ENCODE data around the gene OXSM. TPM values are rescaled to one million over a fixed set of nuclear protein-coding genes. Genes with fewer than 3 reads are reported as not detected.

Gene OXSM
- polyA plus RNA-seq, 2 donors: 10.8 to 13.9 TPM

- Histone ChIP-seq H3K27ac (ENCODE audit: low read depth in 2 of 2, low read length in 1 of 2) (no peak overlapping the region), H3K4me1 (ENCODE audit: control insufficient read depth in 2 of 2, insufficient read depth in 2 of 2, low read length in 1 of 2) (no peaks in the 10 kb centered on the region), H3K27me3 (ENCODE audit: control insufficient read depth in 1 of 2, insufficient read depth in 2 of 2, low read length in 2 of 2) (no peaks in the 10 kb centered on the region), H3K36me3 (ENCODE audit: control insufficient read depth in 2 of 2, insufficient read depth in 2 of 2, low read length in 1 of 2) (no peaks in the 10 kb centered on the region), H3K4me3 (ENCODE audit: low read depth in 1 of 2, low read length in 2 of 2) (no peak overlapping the region), H3K9me3 (ENCODE audit: control insufficient read depth in 2 of 2, insufficient read depth in 1 of 2, low read depth in 1 of 2, low read length in 1 of 2) (no peaks in the 10 kb centered on the region)
- 73 to 75% methylated on average over 4 of the region's 4 CpGs for WGBS, 2 donors
Observed at GRCh38 chr3:25821746-25822573, 32.1 kb downstream of the OXSM start.

GRCh38 chr3:25823314-25823713 lies 33.4 kb downstream of the OXSM start:
- Histone ChIP-seq H3K4me3 (ENCODE audit: low read depth in 1 of 2, low read length in 2 of 2) (no peak overlapping the region), H3K4me1 (ENCODE audit: control insufficient read depth in 2 of 2, insufficient read depth in 2 of 2, low read length in 1 of 2) (no peaks in the 10 kb centered on the region)
- 84% methylated on average over 3 of the region's 3 CpGs for WGBS, 2 donors

GRCh38 chr3:25826510-25826909 lies 36.6 kb downstream of the OXSM start:
- Histone ChIP-seq H3K4me1 (ENCODE audit: control insufficient read depth in 2 of 2, insufficient read depth in 2 of 2, low read length in 1 of 2) (no peaks in the 10 kb centered on the region), H3K27me3 (ENCODE audit: control insufficient read depth in 1 of 2, insufficient read depth in 2 of 2, low read length in 2 of 2) (no peaks in the 10 kb centered on the region), H3K36me3 (ENCODE audit: control insufficient read depth in 2 of 2, insufficient read depth in 2 of 2, low read length in 1 of 2) (no peaks in the 10 kb centered on the region), H3K9me3 (ENCODE audit: control insufficient read depth in 2 of 2, insufficient read depth in 1 of 2, low read depth in 1 of 2, low read length in 1 of 2) (no peaks in the 10 kb centered on the region), H3K4me3 (ENCODE audit: low read depth in 1 of 2, low read length in 2 of 2) (no peak overlapping the region), H3K27ac (ENCODE audit: low read depth in 2 of 2, low read length in 1 of 2) (no peak overlapping the region)
- 39 to 64% methylated on average over 2 of the region's 2 CpGs for WGBS, 2 donors

More at GRCh38 chr3:25823314-25823713, 33.4 kb downstream of the OXSM start:
- no peaks in the 10 kb centered on the region for H3K9me3 ChIP-seq (ENCODE audit: control insufficient read depth in 2 of 2, insufficient read depth in 1 of 2, low read depth in 1 of 2, low read length in 1 of 2)
- no peak overlapping the region for H3K27ac ChIP-seq (ENCODE audit: low read depth in 2 of 2, low read length in 1 of 2)
- H3K27me3 ChIP-seq (ENCODE audit: control insufficient read depth in 1 of 2, insufficient read depth in 2 of 2, low read length in 2 of 2): no peaks in the 10 kb centered on the region
- H3K36me3 ChIP-seq (ENCODE audit: control insufficient read depth in 2 of 2, insufficient read depth in 2 of 2, low read length in 1 of 2): no peaks in the 10 kb centered on the region

- Histone ChIP-seq H3K4me1 (ENCODE audit: control insufficient read depth in 2 of 2, insufficient read depth in 2 of 2, low read length in 1 of 2) (no peaks in the 10 kb centered on the region), H3K27me3 (ENCODE audit: control insufficient read depth in 1 of 2, insufficient read depth in 2 of 2, low read length in 2 of 2) (no peaks in the 10 kb centered on the region), H3K36me3 (ENCODE audit: control insufficient read depth in 2 of 2, insufficient read depth in 2 of 2, low read length in 1 of 2) (no peaks in the 10 kb centered on the region), H3K9me3 (ENCODE audit: control insufficient read depth in 2 of 2, insufficient read depth in 1 of 2, low read depth in 1 of 2, low read length in 1 of 2) (no peaks in the 10 kb centered on the region), H3K27ac (ENCODE audit: low read depth in 2 of 2, low read length in 1 of 2) (no peak overlapping the region), H3K4me3 (ENCODE audit: low read depth in 1 of 2, low read length in 2 of 2) (no peak overlapping the region)
- 62 to 65% methylated on average over 6 of the region's 6 CpGs for WGBS, 2 donors
Observed at GRCh38 chr3:25830373-25831280, 40.7 kb downstream of the OXSM start.

- Histone ChIP-seq H3K36me3 (ENCODE audit: control insufficient read depth in 2 of 2, insufficient read depth in 2 of 2, low read length in 1 of 2) (no peaks in the 10 kb centered on the region), H3K4me1 (ENCODE audit: control insufficient read depth in 2 of 2, insufficient read depth in 2 of 2, low read length in 1 of 2) (no peaks in the 10 kb centered on the region), H3K9me3 (ENCODE audit: control insufficient read depth in 2 of 2, insufficient read depth in 1 of 2, low read depth in 1 of 2, low read length in 1 of 2) (no peaks in the 10 kb centered on the region), H3K27me3 (ENCODE audit: control insufficient read depth in 1 of 2, insufficient read depth in 2 of 2, low read length in 2 of 2) (no peaks in the 10 kb centered on the region), H3K27ac (ENCODE audit: low read depth in 2 of 2, low read length in 1 of 2) (no peak overlapping the region), H3K4me3 (ENCODE audit: low read depth in 1 of 2, low read length in 2 of 2) (no peak overlapping the region)
- WGBS, 2 donors: 9 to 14% methylated on average over 3 of the region's 3 CpGs
Observed at GRCh38 chr3:25831578-25831977, 41.7 kb downstream of the OXSM start.

- Histone ChIP-seq H3K27ac (ENCODE audit: low read depth in 2 of 2, low read length in 1 of 2) (no peak overlapping the region), H3K27me3 (ENCODE audit: control insufficient read depth in 1 of 2, insufficient read depth in 2 of 2, low read length in 2 of 2) (no peaks in the 10 kb centered on the region), H3K4me1 (ENCODE audit: control insufficient read depth in 2 of 2, insufficient read depth in 2 of 2, low read length in 1 of 2) (no peaks in the 10 kb centered on the region), H3K4me3 (ENCODE audit: low read depth in 1 of 2, low read length in 2 of 2) (no peak overlapping the region), H3K36me3 (ENCODE audit: control insufficient read depth in 2 of 2, insufficient read depth in 2 of 2, low read length in 1 of 2) (no peaks in the 10 kb centered on the region), H3K9me3 (ENCODE audit: control insufficient read depth in 2 of 2, insufficient read depth in 1 of 2, low read depth in 1 of 2, low read length in 1 of 2) (no peaks in the 10 kb centered on the region)
Observed at GRCh38 chr3:25834346-25834745, 44.5 kb downstream of the OXSM start.

- 92 to 93% methylated on average over 2 of the region's 2 CpGs for WGBS, 2 donors
- no peaks in the 10 kb centered on the region for H3K27me3 ChIP-seq (ENCODE audit: control insufficient read depth in 1 of 2, insufficient read depth in 2 of 2, low read length in 2 of 2)
- no peaks in the 10 kb centered on the region for H3K9me3 ChIP-seq (ENCODE audit: control insufficient read depth in 2 of 2, insufficient read depth in 1 of 2, low read depth in 1 of 2, low read length in 1 of 2)
- H3K4me1 ChIP-seq (ENCODE audit: control insufficient read depth in 2 of 2, insufficient read depth in 2 of 2, low read length in 1 of 2): no peaks in the 10 kb centered on the region
- no peaks in the 10 kb centered on the region for H3K36me3 ChIP-seq (ENCODE audit: control insufficient read depth in 2 of 2, insufficient read depth in 2 of 2, low read length in 1 of 2)
- no peak overlapping the region for H3K27ac ChIP-seq (ENCODE audit: low read depth in 2 of 2, low read length in 1 of 2)
- H3K4me3 ChIP-seq (ENCODE audit: low read depth in 1 of 2, low read length in 2 of 2): no peak overlapping the region
Observed at GRCh38 chr3:25836579-25836978, 46.7 kb downstream of the OXSM start.

- Histone ChIP-seq H3K27ac (ENCODE audit: low read depth in 2 of 2, low read length in 1 of 2) (no peak overlapping the region), H3K4me3 (ENCODE audit: low read depth in 1 of 2, low read length in 2 of 2) (no peak overlapping the region), H3K27me3 (ENCODE audit: control insufficient read depth in 1 of 2, insufficient read depth in 2 of 2, low read length in 2 of 2) (no peaks in the 10 kb centered on the region), H3K36me3 (ENCODE audit: control insufficient read depth in 2 of 2, insufficient read depth in 2 of 2, low read length in 1 of 2) (no peaks in the 10 kb centered on the region), H3K4me1 (ENCODE audit: control insufficient read depth in 2 of 2, insufficient read depth in 2 of 2, low read length in 1 of 2) (no peaks in the 10 kb centered on the region), H3K9me3 (ENCODE audit: control insufficient read depth in 2 of 2, insufficient read depth in 1 of 2, low read depth in 1 of 2, low read length in 1 of 2) (no peaks in the 10 kb centered on the region)
- whole genome bisulfite sequencing, 2 donors: 0% methylated on average over 1 of the region's 1 CpG
Observed at GRCh38 chr3:25837038-25837437, 47.1 kb downstream of the OXSM start.

- 90 to 92% methylated on average over 3 of the region's 3 CpGs for WGBS, 2 donors
- Histone ChIP-seq H3K9me3 (ENCODE audit: control insufficient read depth in 2 of 2, insufficient read depth in 1 of 2, low read depth in 1 of 2, low read length in 1 of 2) (no peaks in the 10 kb centered on the region), H3K27me3 (ENCODE audit: control insufficient read depth in 1 of 2, insufficient read depth in 2 of 2, low read length in 2 of 2) (no peaks in the 10 kb centered on the region), H3K27ac (ENCODE audit: low read depth in 2 of 2, low read length in 1 of 2) (no peak overlapping the region), H3K4me3 (ENCODE audit: low read depth in 1 of 2, low read length in 2 of 2) (no peak overlapping the region), H3K4me1 (ENCODE audit: control insufficient read depth in 2 of 2, insufficient read depth in 2 of 2, low read length in 1 of 2) (no peaks in the 10 kb centered on the region), H3K36me3 (ENCODE audit: control insufficient read depth in 2 of 2, insufficient read depth in 2 of 2, low read length in 1 of 2) (no peaks in the 10 kb centered on the region)
Observed at GRCh38 chr3:25840099-25840498, 50.2 kb downstream of the OXSM start.
